Ovary (tissue), 9 donors: Measurements from ENCODE around the gene RIC1. TPM values are rescaled to one million over a fixed set of nuclear protein-coding genes. Genes with fewer than 3 reads are reported as not detected.

Experiments used
- DNase-seq, 5 donors: peaks; one replicate each; pipeline ENCODE4 v3.0.0-alpha.2; 2019 to 2020
- H3K27ac ChIP-seq, 2 donors: fragments of 200-600 bp; one replicate each; pipeline versions ENCODE4 v1.5.1 to v1.8.0; 2019 to 2022
- H3K27me3 ChIP-seq: fragments of 200-600 bp; one replicate; pipeline ENCODE4 v1.8.0; 2022
- H3K36me3 ChIP-seq: fragments of 200-600 bp; sonication (generic); one replicate; pipeline ENCODE4 v1.5.1; 2019
- H3K4me1 ChIP-seq: one replicate; pipeline ENCODE4 v1.8.1; 2013; ENCODE audit warnings: mild to moderate bottlenecking, moderate library complexity; ENCODE audit not compliant: insufficient read depth
- H3K4me3 ChIP-seq: fragments of 200-600 bp; sonication (generic); one replicate; pipeline ENCODE4 v1.5.1; 2017
- H3K9me3 ChIP-seq, 2 donors: fragments of 200-600 bp in 1 of 2; sonication (generic) in 1 of 2; one replicate each; pipeline versions ENCODE4 v1.5.1 to v1.8.1; 2013 to 2019; ENCODE audit warnings: mild to moderate bottlenecking in 1 of 2, moderate library complexity in 1 of 2
- CTCF ChIP-seq, 3 donors: fragments of 450-650 bp in 2 of 3; fragments of 200-600 bp in 1 of 3; IDR thresholded peaks; one replicate each; pipeline versions ENCODE4 v1.5.1 to v1.8.0; 2016 to 2022; ENCODE audit warnings: antibody characterized with exemption in 3 of 3, mild to moderate bottlenecking in 1 of 3
- EP300 ChIP-seq: sonication (generic); formaldehyde crosslinking; IDR thresholded peaks from one replicate; pipeline ENCODE4 v1.6.1; 2017; ENCODE audit warnings: antibody characterized with exemption
- POLR2A ChIP-seq: fragments of 450-650 bp; IDR thresholded peaks from one replicate; pipeline ENCODE4 v1.6.1; 2017; ENCODE audit warnings: antibody characterized with exemption, mild to moderate bottlenecking, moderate library complexity
- WGBS, 3 donors: extraction: QIAGEN DNeasy Blood & Tissue Kit in 1 of 3; methylation state at CpG; one replicate each; pipeline versions ENCODE4 v1.1.5 to v1.1.7; 2013 to 2017; 5-methylcytosine and 5-hydroxymethylcytosine counted together
- intact Hi-C, 4 donors: fragments of 100-400 bp; cut with DNase I; formaldehyde crosslinking; loops; one replicate each; pipeline versions ENCODE4 v1.11.0 to v1.15.1; 2022 to 2023
- polyA plus RNA-seq, 2 donors: library from polyadenylated mRNA; stranded (reverse); fragments of 200-250 nt in 1 of 2; fragments of 350-450 nt in 1 of 2; fragmentation: Illumina TruSeq in 1 of 2; extraction: RNeasy Lipid Tissue Mini Kit (QIAGEN cat#74804) in 1 of 2; gene quantifications; one replicate each; pipeline ENCODE4 v1.2.3, GENCODE V29; 2013 to 2014
- total RNA-seq, 7 donors: library from RNA; depleted of rRNA in 2 of 7; stranded (reverse); fragments of >200 nt in 2 of 7; fragmentation: NEBNext Ultra II Directional in 3 of 7; extraction: Animal tissue kit (Norgen Biotek cat#: 25700) in 3 of 7; gene quantifications; one replicate each; pipeline versions ENCODE4 v1.1.0 to v1.2.4, GENCODE V29; 2016 to 2023
- donor health status: DM: no; HTN: no; CAD: no; lungs with moderate emphysema.
- donor health status: DM: no; HTN: no; CAD: no.
- donor health status: Bipolar disorder and iron deficiency.
- donor health status: DM: yes; HTN: yes; CAD: no.
- donor health status: DM: no; HTN: no; CAD: no.
- donor health status: DM: yes; HTN: yes; CAD: no.

The RIC1 gene
- total and polyA plus RNA-seq, 9 donors: 6.9 to 35.6 (median 18.0) TPM

DNA sequence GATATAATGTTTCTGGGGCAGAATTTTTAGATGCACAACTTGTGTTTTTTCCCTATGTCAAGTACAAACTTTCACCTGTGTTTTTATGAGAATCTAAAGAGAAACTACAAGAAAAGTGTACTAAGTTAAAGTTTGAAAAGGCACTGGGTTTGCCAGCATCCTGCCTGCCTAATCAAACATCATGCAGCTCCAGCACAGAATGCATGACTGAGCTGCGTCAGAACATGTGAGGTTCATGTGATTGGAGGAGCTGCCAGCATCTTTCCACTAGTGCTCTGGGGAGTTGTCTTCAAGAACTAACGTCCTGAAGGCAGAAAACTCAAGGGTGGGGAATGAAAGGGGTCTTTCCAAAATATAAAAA is 46.1 kb upstream of the RIC1 start:
- WGBS, 3 donors: 8 to 22% (median 20%) methylated on average over 2 of the region's 2 CpGs
- H3K9me3 ChIP-seq: no peaks in the 10 kb centered on the region
- H3K4me1 ChIP-seq: no peaks in the 10 kb centered on the region
- intact Hi-C loops: no loop called here
- no peaks in the 10 kb centered on the region for H3K27me3 ChIP-seq
- H3K36me3 ChIP-seq: no peaks in the 10 kb centered on the region
- no peak overlapping the region for H3K27ac ChIP-seq
- DNase-seq: peak in 1 of 5 donors; percentile 15
- H3K4me3 ChIP-seq: no peak overlapping the region
- TF ChIP-seq EP300 (no peak), CTCF (IDR thresholded peaks at IDR 0.05) (no peak), POLR2A (no peak)

DNA sequence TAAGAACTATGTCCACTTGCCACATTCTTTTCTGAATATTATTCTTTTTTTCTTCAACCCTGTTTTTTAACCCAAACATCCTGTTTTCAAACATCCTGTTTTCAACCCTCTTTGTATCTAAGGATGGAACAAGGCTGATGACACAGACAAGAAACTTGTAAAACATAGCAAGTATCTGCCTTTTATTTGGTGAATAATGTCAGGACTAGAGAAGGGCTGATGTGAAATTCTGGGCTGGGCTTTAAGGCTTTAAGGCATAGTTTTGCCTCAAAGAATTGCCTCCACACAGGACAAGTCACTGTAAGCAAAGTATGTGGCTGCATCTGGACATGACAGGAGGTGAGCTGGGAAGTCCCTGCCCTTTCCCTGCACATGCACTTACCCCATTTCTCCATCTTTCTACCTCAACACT is 42.5 kb upstream of the RIC1 start:
- DNase-seq: no peak
- intact Hi-C loops: loop anchor here in 1 of 4 donors (5.0 kb wide), 1 partner anchor 129 kb away; no protein-coding TSS in a partner anchor
- no peaks in the 10 kb centered on the region for H3K4me1 ChIP-seq
- no peaks in the 10 kb centered on the region for H3K9me3 ChIP-seq
- no peaks in the 10 kb centered on the region for H3K36me3 ChIP-seq
- no peak overlapping the region for H3K27ac ChIP-seq
- H3K27me3 ChIP-seq: no peaks in the 10 kb centered on the region
- TF ChIP-seq EP300 (no peak), CTCF (IDR thresholded peaks at IDR 0.05) (no peak)
- H3K4me3 ChIP-seq: no peak overlapping the region

- intact Hi-C loops: loop anchor here in 1 of 4 donors (5.0 kb wide), 1 partner anchor 130 kb away; no protein-coding TSS in a partner anchor
- WGBS, 3 donors: 82 to 96% (median 91%) methylated on average over 1 of the region's 1 CpG
- H3K4me3 ChIP-seq: no peak overlapping the region
- no peaks in the 10 kb centered on the region for H3K9me3 ChIP-seq
- H3K27ac ChIP-seq: no peak overlapping the region
- H3K36me3 ChIP-seq: no peaks in the 10 kb centered on the region
- H3K4me1 ChIP-seq: no peaks in the 10 kb centered on the region
- DNase-seq: no peak
- no peaks in the 10 kb centered on the region for H3K27me3 ChIP-seq
- TF ChIP-seq CTCF (IDR thresholded peaks at IDR 0.05) (no peak), POLR2A (no peak), EP300 (no peak)
Measured at GRCh38 chr9:5587024-5587423, 41.9 kb upstream of the RIC1 start.

- intact Hi-C loops: loop anchor here in 3 of 4 donors (10.0 kb wide), 4 partner anchors 137 to 847 kb away; partner anchors contain the start of genes AK3 (in 1 of the 3) and CD274 (in 1 of the 3)
- TF ChIP-seq CTCF (IDR thresholded peaks at IDR 0.05) (no peak), POLR2A (no peak), EP300 (no peak)
- Histone ChIP-seq H3K36me3 (no peaks in the 10 kb centered on the region), H3K4me3 (no peak overlapping the region), H3K4me1 (no peaks in the 10 kb centered on the region), H3K9me3 (no peaks in the 10 kb centered on the region), H3K27ac (no peak overlapping the region), H3K27me3 (no peaks in the 10 kb centered on the region)
- DNase-seq: no peak
- WGBS, 3 donors: 80 to 89% (median 83%) methylated on average over 3 of the region's 3 CpGs
Measured at GRCh38 chr9:5592231-5592630, 36.7 kb upstream of the RIC1 start.
